SU-DHL-6 (cell line): Measurements from ENCODE around the gene FBXW11.
"Not testable (repeated sequence)": the region's sequence is repeated elsewhere in the genome, so short reads cannot be mapped to it uniquely, and the experiment has no call there.

ENCODE experiments used
- H2AFZ ChIP-seq: fragments of 200-600 bp; sonication (generic); 2 replicates; pipeline ENCODE4 v1.6.1; 2014; ENCODE audit warnings: low read depth, mild to moderate bottlenecking, moderate library complexity, mixed read lengths, antibody characterized with exemption, low read length; ENCODE audit not compliant: severe bottlenecking
- H3F3A ChIP-seq: fragments of 200-600 bp; shearing (Covaris generic); 2 replicates; pipeline ENCODE4 v1.6.0; 2016; ENCODE audit warnings: antibody characterized with exemption, mild to moderate bottlenecking; ENCODE audit not compliant: insufficient read depth
- H3K27ac ChIP-seq: fragments of 200-600 bp; sonication (generic); 2 replicates; pipeline ENCODE4 v1.5.1; 2016; ENCODE audit warnings: low read depth, mild to moderate bottlenecking, low read length, moderate library complexity, mixed read lengths
- H3K27me3 ChIP-seq: fragments of 200-600 bp; sonication (generic), shearing (Covaris generic); 2 replicates; pipeline ENCODE4 v1.6.0; 2014; ENCODE audit warnings: mild to moderate bottlenecking, low read length
- H3K36me3 ChIP-seq: fragments of 200-600 bp; sonication (generic); 2 replicates; pipeline ENCODE4 v1.6.1; 2014; ENCODE audit warnings: mild to moderate bottlenecking, low read length, mixed read lengths
- H3K4me2 ChIP-seq: fragments of 300-600, 200-600 bp; shearing (Covaris generic), sonication (generic); 2 replicates; pipeline ENCODE4 v1.6.0; 2014; ENCODE audit warnings: low read length, low read depth, mild to moderate bottlenecking; ENCODE audit not compliant: poor library complexity, severe bottlenecking
- H3K4me3 ChIP-seq: fragments of 200-600 bp; sonication (generic); 2 replicates; pipeline ENCODE4 v1.5.1; 2014; ENCODE audit warnings: antibody characterized with exemption, low read length, mild to moderate bottlenecking, mixed read lengths; ENCODE audit not compliant: insufficient read depth, poor library complexity, severe bottlenecking
- H3K79me2 ChIP-seq: fragments of 200-600 bp; sonication (generic); 2 replicates; pipeline ENCODE4 v1.6.1; 2014; ENCODE audit warnings: mild to moderate bottlenecking, low read length, moderate library complexity; ENCODE audit not compliant: insufficient read depth
- H3K9ac ChIP-seq: fragments of 200-600 bp; sonication (generic); 2 replicates; pipeline ENCODE4 v1.7.0; 2014; ENCODE audit warnings: mild to moderate bottlenecking, low read length
- H3K9me2 ChIP-seq: fragments of 200-600 bp; sonication (generic); replicated peaks from 2 replicates; pipeline ENCODE4 v1.6.1; 2014; ENCODE audit warnings: low read length; ENCODE audit not compliant: insufficient read depth
- H3K9me3 ChIP-seq: fragments of 200-600 bp; sonication (generic); 2 replicates; pipeline ENCODE4 v1.6.1; 2014; ENCODE audit warnings: low read length, mixed read lengths; ENCODE audit not compliant: insufficient read depth
- H4K20me1 ChIP-seq: fragments of 200-600 bp; sonication (generic); 2 replicates; pipeline ENCODE4 v1.6.1; 2014; ENCODE audit warnings: low read depth, mild to moderate bottlenecking, antibody characterized with exemption, low read length, moderate library complexity, mixed read lengths
- EZH2phosphoT487 ChIP-seq: fragments of 200-600 bp; sonication (generic), shearing (Covaris generic); conservative IDR thresholded peaks from 2 replicates; pipeline ENCODE4 v1.6.1; 2018; ENCODE audit warnings: mild to moderate bottlenecking, antibody characterized with exemption, low read length, moderate library complexity, mixed read lengths
- TF ChIP-seq, protein P1 (sequence below): fragments of 200-600 bp; sonication (generic); IDR thresholded peaks from one replicate; pipeline ENCODE4 v1.5.1; 2017; ENCODE audit warnings: antibody characterized with exemption, mild to moderate bottlenecking, low read length, moderate library complexity; ENCODE audit not compliant: insufficient read depth, poor library complexity, severe bottlenecking

FBXW11 gene

DNA sequence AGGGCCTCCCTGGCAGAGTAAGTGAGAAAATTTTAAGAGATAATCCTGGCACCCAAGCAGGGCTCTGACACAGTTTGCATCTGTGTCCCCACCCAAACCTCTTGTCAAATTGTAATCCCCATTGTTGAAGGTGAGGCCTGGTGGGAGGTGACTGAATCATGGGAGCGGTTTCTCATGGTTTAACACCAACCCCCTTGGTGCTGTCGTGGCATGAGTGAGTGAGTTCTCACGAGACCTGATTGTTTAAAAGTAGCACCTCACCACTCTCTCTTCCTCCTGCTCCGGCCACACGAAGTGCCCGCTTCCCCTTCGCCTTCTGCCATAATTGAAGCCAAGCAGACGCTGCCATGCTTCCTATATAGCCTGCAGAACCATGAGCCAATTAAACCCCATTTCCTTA, 80.1 kb downstream of the FBXW11 start:
- Histone ChIP-seq H4K20me1 (peaks cover 15% of the 10 kb centered on the region), H3F3A (0 out of 2 replicates have a peak, but pooled peaks cover 4% of the 10 kb centered on the region), H2AFZ (no peak overlapping the region), H3K27ac (no peak overlapping the region), H3K4me2 (no peak overlapping the region), H3K36me3 (0 out of 2 replicates have a peak, but pooled peaks cover 2% of the 10 kb centered on the region), H3K4me3 (no peak overlapping the region), H3K27me3 (no peaks in the 10 kb centered on the region), H3K9ac (no peak overlapping the region), H3K9me2 (no peaks in the 10 kb centered on the region), H3K79me2 (peaks cover 89% of the 10 kb centered on the region), H3K9me3 (0 out of 2 replicates have a peak, but pooled peaks cover 4% of the 10 kb centered on the region)
- no peak for TF ChIP-seq EZH2phosphoT487
- TF ChIP-seq, protein P1, sequence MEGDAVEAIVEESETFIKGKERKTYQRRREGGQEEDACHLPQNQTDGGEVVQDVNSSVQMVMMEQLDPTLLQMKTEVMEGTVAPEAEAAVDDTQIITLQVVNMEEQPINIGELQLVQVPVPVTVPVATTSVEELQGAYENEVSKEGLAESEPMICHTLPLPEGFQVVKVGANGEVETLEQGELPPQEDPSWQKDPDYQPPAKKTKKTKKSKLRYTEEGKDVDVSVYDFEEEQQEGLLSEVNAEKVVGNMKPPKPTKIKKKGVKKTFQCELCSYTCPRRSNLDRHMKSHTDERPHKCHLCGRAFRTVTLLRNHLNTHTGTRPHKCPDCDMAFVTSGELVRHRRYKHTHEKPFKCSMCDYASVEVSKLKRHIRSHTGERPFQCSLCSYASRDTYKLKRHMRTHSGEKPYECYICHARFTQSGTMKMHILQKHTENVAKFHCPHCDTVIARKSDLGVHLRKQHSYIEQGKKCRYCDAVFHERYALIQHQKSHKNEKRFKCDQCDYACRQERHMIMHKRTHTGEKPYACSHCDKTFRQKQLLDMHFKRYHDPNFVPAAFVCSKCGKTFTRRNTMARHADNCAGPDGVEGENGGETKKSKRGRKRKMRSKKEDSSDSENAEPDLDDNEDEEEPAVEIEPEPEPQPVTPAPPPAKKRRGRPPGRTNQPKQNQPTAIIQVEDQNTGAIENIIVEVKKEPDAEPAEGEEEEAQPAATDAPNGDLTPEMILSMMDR: no peak

- Histone ChIP-seq H3K4me2 (no peak overlapping the region), H2AFZ (no peak overlapping the region), H3K27ac (no peak overlapping the region), H3K9me2 (no peaks in the 10 kb centered on the region), H3F3A (0 out of 2 replicates have a peak, but pooled peaks cover 6% of the 10 kb centered on the region), H3K79me2 (peaks cover 91% of the 10 kb centered on the region), H3K9me3 (0 out of 2 replicates have a peak, but pooled peaks cover 4% of the 10 kb centered on the region), H3K9ac (no peak overlapping the region), H3K4me3 (no peak overlapping the region), H3K36me3 (0 out of 2 replicates have a peak, but pooled peaks cover 2% of the 10 kb centered on the region), H4K20me1 (peaks cover 17% of the 10 kb centered on the region), H3K27me3 (no peaks in the 10 kb centered on the region)
- TF ChIP-seq, protein P1: no peak
- no peak for TF ChIP-seq EZH2phosphoT487
These were observed 81.8 kb downstream of the FBXW11 start for GRCh38 chr5:171924493-171925122.

DNA sequence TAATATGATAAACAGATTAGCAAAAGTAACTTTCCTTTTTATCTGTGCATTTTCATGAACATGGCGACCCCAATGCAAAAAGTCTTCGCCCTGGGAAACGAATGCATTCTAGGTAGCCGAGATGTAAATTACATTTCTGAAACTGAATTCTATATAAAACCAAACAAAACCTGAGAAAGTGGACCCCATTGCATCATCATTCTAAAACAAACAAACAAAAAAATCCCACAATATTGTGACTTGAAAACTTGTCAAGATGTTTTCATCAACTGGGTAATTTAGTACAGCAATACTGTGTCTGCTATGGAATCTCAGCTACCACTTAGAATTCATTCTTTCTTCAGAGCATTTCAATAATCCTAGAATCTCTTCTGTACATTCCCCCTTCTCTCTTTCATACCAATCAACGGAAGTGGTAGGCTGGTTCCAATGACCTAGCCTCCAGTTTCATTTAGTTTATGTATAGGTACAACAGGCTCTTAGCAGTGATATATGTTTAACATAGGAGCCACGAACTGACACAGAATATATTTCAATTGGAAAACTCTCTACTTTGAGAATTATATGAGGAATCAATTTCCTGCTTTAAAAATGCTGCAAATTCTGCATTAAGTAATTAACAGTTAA, 85.6 kb downstream of the FBXW11 start:
- Histone ChIP-seq H3K27me3 (no peaks in the 10 kb centered on the region), H3K9me3 (no peaks in the 10 kb centered on the region), H4K20me1 (peaks cover 19% of the 10 kb centered on the region), H3K79me2 (peaks cover 81% of the 10 kb centered on the region), H3F3A (0 out of 2 replicates have a peak, but pooled peaks cover 6% of the 10 kb centered on the region), H3K36me3 (no peaks in the 10 kb centered on the region), H3K4me2 (no peak overlapping the region), H3K27ac (no peak overlapping the region), H3K9me2 (no peaks in the 10 kb centered on the region), H2AFZ (no peak overlapping the region), H3K4me3 (no peak overlapping the region), H3K9ac (no peak overlapping the region)
- TF ChIP-seq, protein P1: no peak
- no peak for TF ChIP-seq EZH2phosphoT487

DNA sequence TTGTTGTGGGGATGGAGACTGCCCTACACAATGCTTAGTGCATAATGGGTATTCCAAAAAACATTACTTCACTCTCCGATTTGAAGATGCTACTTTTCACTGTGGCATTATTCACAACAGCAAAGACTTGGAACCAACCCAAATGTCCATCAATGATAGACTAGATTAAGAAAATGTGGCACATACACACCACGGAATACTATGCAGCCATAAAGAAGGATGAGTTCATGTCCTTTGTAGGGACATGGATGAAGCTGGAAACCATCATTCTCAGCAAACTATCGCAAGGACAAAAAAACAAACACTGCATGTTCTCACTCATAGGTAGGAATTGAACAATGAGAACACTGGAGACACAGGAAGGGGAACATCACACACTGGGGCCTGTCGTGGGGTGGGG, 90.7 kb downstream of the FBXW11 start:
- not testable (repeated sequence) for H3K36me3 ChIP-seq, H3K4me3 ChIP-seq, H3K9me2 ChIP-seq, H3F3A ChIP-seq, H2AFZ ChIP-seq, H3K27me3 ChIP-seq, H3K9me3 ChIP-seq, H3K9ac ChIP-seq, H3K4me2 ChIP-seq, H3K27ac ChIP-seq, H4K20me1 ChIP-seq
- H3K79me2 ChIP-seq: peaks cover 55% of the 10 kb centered on the region
